ENCODE measurements around the gene STXBP4. TPM values are rescaled to one million over a fixed set of nuclear protein-coding genes. Genes with fewer than 3 reads are reported as not detected.

Gene STXBP4
- total and polyA plus RNA-seq, 7 donors = 0.53 to 4.1 (median 2.3) TPM

DNA sequence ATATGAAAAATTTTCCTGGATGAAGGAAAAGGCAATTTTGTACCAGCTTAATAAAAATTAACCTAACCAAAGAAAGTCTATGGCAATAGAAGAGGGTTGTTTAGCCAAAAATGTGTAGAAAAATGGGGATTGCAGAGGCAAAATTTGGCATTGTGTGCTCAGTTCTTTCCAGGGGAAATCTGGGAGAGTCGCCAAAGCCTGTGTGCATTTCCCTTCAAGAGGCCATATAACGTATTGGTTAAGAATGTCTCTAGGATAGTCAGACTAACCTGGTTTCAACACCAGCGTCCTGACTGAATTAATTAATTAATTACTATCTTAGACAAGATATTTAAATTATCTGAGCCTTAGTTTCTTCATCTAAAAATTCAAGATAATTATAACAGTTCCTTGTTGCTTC is 251.4 kb downstream of the STXBP4 start:
- Histone ChIP-seq H3K36me3 (ENCODE audit: insufficient read depth in 1 of 2, low read depth in 1 of 2) (no peaks in the 10 kb centered on the region), H3K27me3 (ENCODE audit: insufficient read depth in 3 of 3, low read length in 2 of 3) (no peaks in the 10 kb centered on the region), H3K4me1 (no peaks in the 10 kb centered on the region), H3K9me3 (no peaks in the 10 kb centered on the region), H3K27ac (no peak overlapping the region), H3K4me3 (no peak overlapping the region)
- no peak for ATAC-seq
- intact Hi-C loops (cut with DNase I) = no loop called here
- WGBS, 3 donors = 26 to 38% (median 31%) methylated on average over 3 of the region's 3 CpGs
- TF ChIP-seq CTCF (IDR thresholded peaks at IDR 0.05) = no peak
- no peak for DNase-seq

Other genes with a start within 250 kb of the STXBP4 start
- 1 to 10 TPM; 4.0 to 6.5 (median 4.6) TPM for gene TOM1L1, start 67.9 kb upstream of the STXBP4 start, total RNA-seq
- 1 to 10 TPM; 1.1 to 3.4 (median 3.3) TPM for gene TOM1L1, start 67.9 kb upstream of the STXBP4 start, polyA plus RNA-seq
- 10 to 100 TPM; 34.2 to 51.8 (median 41.3) TPM for gene COX11, start 111 bp upstream of the STXBP4 start, total RNA-seq
- gene COX11, start 111 bp upstream of the STXBP4 start, polyA plus RNA-seq = 10 to 100 TPM; 28.0 to 64.5 (median 42.7) TPM